ENCODE data around the gene GABRR3.

The GABRR3 gene

GRCh38 chr3:98035208-98035607 is at the start of gene GABRR3:
Gene GABRR3, minus strand, starts transcription at chr3:98035315. Its CDS starts 328 bp downstream, at chr3:98034987.
- no peak for DNase-seq

- no peak for DNase-seq
Measured at GRCh38 chr3:98073486-98073885, 38.4 kb upstream of the GABRR3 start.

- no peak for DNase-seq
Measured at GRCh38 chr3:98070840-98071239, 35.7 kb upstream of the GABRR3 start.

- no peak for DNase-seq
Measured at GRCh38 chr3:98068824-98069223, 33.7 kb upstream of the GABRR3 start.

- no peak for DNase-seq
Measured at GRCh38 chr3:98058244-98058960, 23.3 kb upstream of the GABRR3 start.

- DNase-seq = no peak
Measured at GRCh38 chr3:98057631-98058030, 22.5 kb upstream of the GABRR3 start.

- DNase-seq = no peak
Measured at GRCh38 chr3:98056035-98056434, 20.9 kb upstream of the GABRR3 start.

- no peak for DNase-seq
Measured at GRCh38 chr3:98049271-98049670, 14.2 kb upstream of the GABRR3 start.

- DNase-seq = no peak
Measured at GRCh38 chr3:98048586-98048985, 13.5 kb upstream of the GABRR3 start.

GRCh38 chr3:98041350-98041749 is 6.2 kb upstream of the GABRR3 start:
- no peak for DNase-seq

GRCh38 chr3:98039322-98040024 is 4.4 kb upstream of the GABRR3 start:
- DNase-seq = peak; percentile 46 to 66

- no peak for DNase-seq
Measured at GRCh38 chr3:98038876-98039275, 3.8 kb upstream of the GABRR3 start.

GRCh38 chr3:98038286-98038685 is 3.2 kb upstream of the GABRR3 start:
- DNase-seq = no peak

GRCh38 chr3:98034486-98034885 is 629 bp downstream of the GABRR3 start:
- DNase-seq = no peak

- no peak for DNase-seq
Measured at GRCh38 chr3:98034036-98034435, 1.1 kb downstream of the GABRR3 start.

- peak in 1 of 2 experiments; percentile 27 for DNase-seq
Measured at GRCh38 chr3:98032904-98033303, 2.2 kb downstream of the GABRR3 start.

GRCh38 chr3:98032265-98032664 is 2.9 kb downstream of the GABRR3 start:
- no peak for DNase-seq

GRCh38 chr3:98029083-98029482 is 6.0 kb downstream of the GABRR3 start:
- no peak for DNase-seq

GRCh38 chr3:98027085-98027446 is 8.0 kb downstream of the GABRR3 start:
- DNase-seq = no peak

- no peak for DNase-seq
Measured at GRCh38 chr3:98026425-98027084, 8.6 kb downstream of the GABRR3 start.

- no peak for DNase-seq
Measured at GRCh38 chr3:98025392-98025945, 9.6 kb downstream of the GABRR3 start.

GRCh38 chr3:98022978-98023820 is 11.9 kb downstream of the GABRR3 start:
- DNase-seq = peak; percentile 56 to 75

Measured in NCI-H187 (cell line).